GM21737 (cell line): ENCODE results near the gene REEP2.
"Not testable (repeated sequence)": the region's sequence is repeated elsewhere in the genome, so short reads cannot be mapped to it uniquely, and the experiment has no call there.

Source experiments
- ATAC-seq: cut with Tn5 transposase; IDR thresholded peaks from one replicate; pipeline ENCODE4 v1.9.1; 2021; ENCODE audit warnings: mild to moderate bottlenecking, moderate library complexity; ENCODE audit not compliant: unreplicated experiment

The REEP2 gene

GRCh38 chr5:138466125-138466899 lies 27.5 kb downstream of the REEP2 start:
- ATAC-seq = no peak

- no peak for ATAC-seq
Observed at GRCh38 chr5:138466900-138467710, 28.2 kb downstream of the REEP2 start.

- ATAC-seq = no peak
Observed at GRCh38 chr5:138467711-138468132, 28.9 kb downstream of the REEP2 start.

- no peak for ATAC-seq
Observed at GRCh38 chr5:138468133-138468965, 29.5 kb downstream of the REEP2 start.

GRCh38 chr5:138468966-138469539 lies 30.2 kb downstream of the REEP2 start:
- ATAC-seq = no peak

GRCh38 chr5:138469540-138470321 lies 30.9 kb downstream of the REEP2 start:
- ATAC-seq = no peak

GRCh38 chr5:138470322-138471051 lies 31.6 kb downstream of the REEP2 start:
- ATAC-seq = no peak

- no peak for ATAC-seq
Observed at GRCh38 chr5:138471052-138471361, 32.1 kb downstream of the REEP2 start.

GRCh38 chr5:138472353-138472752 lies 33.5 kb downstream of the REEP2 start:
- no peak for ATAC-seq

GRCh38 chr5:138473151-138473550 lies 34.3 kb downstream of the REEP2 start:
- not testable (repeated sequence) for ATAC-seq

GRCh38 chr5:138476918-138477317 lies 38.1 kb downstream of the REEP2 start:
- ATAC-seq = no peak

GRCh38 chr5:138482638-138483037 lies 43.8 kb downstream of the REEP2 start:
- no peak for ATAC-seq

GRCh38 chr5:138488481-138488945 lies 49.7 kb downstream of the REEP2 start:
- no peak for ATAC-seq

GRCh38 chr5:138489683-138490061 lies 50.8 kb downstream of the REEP2 start:
- ATAC-seq = no peak

GRCh38 chr5:138490648-138491283 lies 51.9 kb downstream of the REEP2 start:
- ATAC-seq = no peak

- no peak for ATAC-seq
Observed at GRCh38 chr5:138491284-138491648, 52.4 kb downstream of the REEP2 start.

- ATAC-seq = peak; percentile 95
Observed at GRCh38 chr5:138491669-138492559, 53.1 kb downstream of the REEP2 start.

- no peak for ATAC-seq
Observed at GRCh38 chr5:138492560-138493045, 53.7 kb downstream of the REEP2 start.
